Measurements from ENCODE around the gene MCRIP1. TPM values are rescaled to one million over a fixed set of nuclear protein-coding genes. Genes with fewer than 3 reads are reported as not detected.
A peak's percentile ranks its signal among the peaks of the same experiment; 100 is the strongest.

Gene MCRIP1
- total RNA-seq, 1 donor from 2014 or later, result 218 TPM

- Mint-ChIP-seq H3K27me3 (ENCODE audit: unreplicated experiment) (peaks cover 10% of the 10 kb centered on the region), H3K27ac (ENCODE audit: unreplicated experiment) (peak within 1 kb of the TSS; percentile 86), H3K4me1 (ENCODE audit: low read depth, unreplicated experiment) (peaks cover 7% of the 10 kb centered on the region), H3K4me3 (ENCODE audit: unreplicated experiment) (peak within 1 kb of the TSS; percentile 92), H3K9me3 (ENCODE audit: unreplicated experiment) (peaks cover 9% of the 10 kb centered on the region), H3K36me3 (ENCODE audit: unreplicated experiment) (no peaks in the 10 kb centered on the region)
- no peak for TF ChIP-seq CTCF (IDR thresholded peaks at IDR 0.05; ENCODE audit: partially characterized antibody, unreplicated experiment)
- DNase-seq, result no peak
Observed at GRCh38 chr17:81834831-81835267, 1.8 kb upstream of the MCRIP1 start, which contains the start of gene PPP1R27. PPP1R27 (minus strand) TSS chr17:81835050; CDS start chr17:81834953, 97 bp downstream.

- Mint-ChIP-seq H3K27ac (ENCODE audit: unreplicated experiment) (peak overlapping the region; percentile 86), H3K4me3 (ENCODE audit: unreplicated experiment) (peak overlapping the region; percentile 92), H3K27me3 (ENCODE audit: unreplicated experiment) (peaks cover 14% of the 10 kb centered on the region), H3K36me3 (ENCODE audit: unreplicated experiment) (no peaks in the 10 kb centered on the region), H3K9me3 (ENCODE audit: unreplicated experiment) (peaks cover 9% of the 10 kb centered on the region), H3K4me1 (ENCODE audit: low read depth, unreplicated experiment) (peaks cover 12% of the 10 kb centered on the region)
- TF ChIP-seq CTCF (IDR thresholded peaks at IDR 0.05; ENCODE audit: partially characterized antibody, unreplicated experiment), result no peak
- no peak for DNase-seq
Observed at GRCh38 chr17:81833921-81834830, 1.1 kb upstream of the MCRIP1 start.

- Mint-ChIP-seq H3K9me3 (ENCODE audit: unreplicated experiment) (peaks cover 9% of the 10 kb centered on the region), H3K36me3 (ENCODE audit: unreplicated experiment) (no peaks in the 10 kb centered on the region), H3K27ac (ENCODE audit: unreplicated experiment) (peak overlapping the region; percentile 85), H3K4me1 (ENCODE audit: low read depth, unreplicated experiment) (peaks cover 17% of the 10 kb centered on the region), H3K4me3 (ENCODE audit: unreplicated experiment) (peak overlapping the region; percentile 93), H3K27me3 (ENCODE audit: unreplicated experiment) (peaks cover 14% of the 10 kb centered on the region)
- no peak for TF ChIP-seq CTCF (IDR thresholded peaks at IDR 0.05; ENCODE audit: partially characterized antibody, unreplicated experiment)
- DNase-seq, result no peak
Observed at GRCh38 chr17:81832608-81833159, 407 bp downstream of the MCRIP1 start.

GRCh38 chr17:81831957-81832607 is 1.0 kb downstream of the MCRIP1 start:
- Mint-ChIP-seq H3K4me1 (ENCODE audit: low read depth, unreplicated experiment) (peaks cover 17% of the 10 kb centered on the region), H3K9me3 (ENCODE audit: unreplicated experiment) (peaks cover 9% of the 10 kb centered on the region), H3K27ac (ENCODE audit: unreplicated experiment) (peak overlapping the region; percentile 85), H3K4me3 (ENCODE audit: unreplicated experiment) (peak overlapping the region; percentile 93), H3K36me3 (ENCODE audit: unreplicated experiment) (no peaks in the 10 kb centered on the region), H3K27me3 (ENCODE audit: unreplicated experiment) (peaks cover 14% of the 10 kb centered on the region)
- no peak for DNase-seq
- no peak for TF ChIP-seq CTCF (IDR thresholded peaks at IDR 0.05; ENCODE audit: partially characterized antibody, unreplicated experiment)

Data from glutamatergic neuron (in vitro differentiated cells).